Suprapubic skin (tissue), 4 donors: ENCODE measurements around the gene PLXNA2. TPM values are rescaled to one million over a fixed set of nuclear protein-coding genes. Genes with fewer than 3 reads are reported as not detected.

Source experiments
- DNase-seq, 2 donors: peaks; one replicate each; pipeline ENCODE4 v3.0.0-alpha.2; 2019; ENCODE audit warnings: low spot score in 2 of 2
- H3K27ac ChIP-seq: fragments of 200-600 bp; sonication (generic); one replicate; pipeline ENCODE4 v1.5.1; 2019
- H3K27me3 ChIP-seq: fragments of 200-600 bp; sonication (generic); one replicate; pipeline ENCODE4 v1.5.1; 2019
- H3K36me3 ChIP-seq: fragments of 200-600 bp; sonication (generic); one replicate; pipeline ENCODE4 v1.5.1; 2019
- H3K4me1 ChIP-seq: fragments of 200-600 bp; sonication (generic); one replicate; pipeline ENCODE4 v1.5.1; 2019
- H3K4me3 ChIP-seq: fragments of 200-600 bp; sonication (generic); one replicate; pipeline ENCODE4 v1.5.1; 2019; ENCODE audit warnings: mild to moderate bottlenecking
- H3K9me3 ChIP-seq: fragments of 200-600 bp; sonication (generic); one replicate; pipeline ENCODE4 v1.5.1; 2019
- CTCF ChIP-seq, 2 donors: fragments of 200-600 bp in 1 of 2; fragments of 450-650 bp in 1 of 2; sonication (generic) in 1 of 2; IDR thresholded peaks; one replicate each; pipeline ENCODE4 v1.5.1; 2016 to 2019; ENCODE audit warnings: antibody characterized with exemption in 2 of 2, mild to moderate bottlenecking in 1 of 2, moderate library complexity in 1 of 2
- EP300 ChIP-seq: sonication (generic); formaldehyde crosslinking; IDR thresholded peaks from one replicate; pipeline ENCODE4 v1.6.1; 2017; ENCODE audit warnings: antibody characterized with exemption
- POLR2A ChIP-seq, 2 donors: fragments of 450-650 bp; IDR thresholded peaks; one replicate each; pipeline ENCODE4 v1.6.1; 2017; ENCODE audit warnings: antibody characterized with exemption in 2 of 2, mild to moderate bottlenecking in 2 of 2, moderate library complexity in 2 of 2
- POLR2AphosphoS5 ChIP-seq, 3 donors: sonication (generic); formaldehyde crosslinking; IDR thresholded peaks; one replicate each; pipeline ENCODE4 v1.6.1; 2017; ENCODE audit warnings: antibody characterized with exemption in 3 of 3
- WGBS: methylation state at CpG from one replicate; pipeline ENCODE4 v1.1.5; 2018; 5-methylcytosine and 5-hydroxymethylcytosine counted together
- total RNA-seq, 4 donors: library from RNA; depleted of rRNA; stranded (reverse); fragments of >200 nt; gene quantifications; one replicate each; pipeline ENCODE4 v1.1.0, GENCODE V29; 2016

Gene PLXNA2
- total RNA-seq, 4 donors from 2014 or later: 35.3 to 53.9 (median 45.7) TPM

GRCh38 chr1:208135354-208135753, 108.8 kb downstream of the PLXNA2 start:
- TF ChIP-seq POLR2A (IDR thresholded peaks at IDR 0.05) (no peak), EP300 (no peak), POLR2AphosphoS5 (IDR thresholded peaks at IDR 0.05) (no peak), CTCF (IDR thresholded peaks at IDR 0.05) (no peak)
- Histone ChIP-seq H3K27me3 (no peaks in the 10 kb centered on the region), H3K9me3 (no peaks in the 10 kb centered on the region), H3K4me1 (peaks cover 31% of the 10 kb centered on the region), H3K27ac (no peak overlapping the region), H3K4me3 (no peak overlapping the region), H3K36me3 (no peaks in the 10 kb centered on the region)
- WGBS: 73% methylated on average over 2 of the region's 2 CpGs
- no peak for DNase-seq

DNA sequence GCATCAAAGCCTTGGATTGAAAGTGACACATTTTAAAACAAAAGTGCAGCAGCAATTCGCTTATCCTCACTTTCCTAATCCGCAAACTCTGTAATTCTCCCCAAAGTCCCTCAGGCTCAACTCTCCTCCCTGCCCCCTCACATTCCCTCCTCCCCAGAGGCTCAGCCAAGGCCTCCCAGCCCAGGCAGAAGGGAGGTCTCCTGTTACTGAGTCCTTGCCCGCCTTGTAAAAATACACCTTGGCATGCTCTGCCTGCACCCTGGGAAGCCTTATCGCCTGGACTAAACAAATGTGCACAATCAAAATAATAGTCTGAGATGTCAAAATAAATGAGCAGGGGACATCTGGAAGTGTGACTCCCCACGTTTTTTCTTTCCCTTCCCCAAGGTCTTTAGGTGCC, 109.7 kb downstream of the PLXNA2 start:
- peaks cover 31% of the 10 kb centered on the region for H3K4me1 ChIP-seq
- H3K36me3 ChIP-seq: no peaks in the 10 kb centered on the region
- H3K27ac ChIP-seq: no peak overlapping the region

GRCh38 chr1:208133355-208133754, 110.8 kb downstream of the PLXNA2 start:
- no peak overlapping the region for H3K27ac ChIP-seq
- WGBS: 93% methylated on average over 2 of the region's 2 CpGs
- H3K9me3 ChIP-seq: no peaks in the 10 kb centered on the region
- H3K4me1 ChIP-seq: peaks cover 31% of the 10 kb centered on the region
- no peak for DNase-seq
- H3K27me3 ChIP-seq: no peaks in the 10 kb centered on the region
- no peaks in the 10 kb centered on the region for H3K36me3 ChIP-seq
- no peak overlapping the region for H3K4me3 ChIP-seq
- no peak for TF ChIP-seq CTCF (IDR thresholded peaks at IDR 0.05)
- no peak for TF ChIP-seq EP300

More for the DNA sequence above, 109.7 kb downstream of the PLXNA2 start:
- no peak for DNase-seq
- H3K9me3 ChIP-seq: no peaks in the 10 kb centered on the region
- TF ChIP-seq EP300 (no peak), POLR2A (IDR thresholded peaks at IDR 0.05) (no peak)
- 85% methylated on average over 5 of the region's 5 CpGs for WGBS
- H3K27me3 ChIP-seq: no peaks in the 10 kb centered on the region
- H3K4me3 ChIP-seq: no peak overlapping the region

DNA sequence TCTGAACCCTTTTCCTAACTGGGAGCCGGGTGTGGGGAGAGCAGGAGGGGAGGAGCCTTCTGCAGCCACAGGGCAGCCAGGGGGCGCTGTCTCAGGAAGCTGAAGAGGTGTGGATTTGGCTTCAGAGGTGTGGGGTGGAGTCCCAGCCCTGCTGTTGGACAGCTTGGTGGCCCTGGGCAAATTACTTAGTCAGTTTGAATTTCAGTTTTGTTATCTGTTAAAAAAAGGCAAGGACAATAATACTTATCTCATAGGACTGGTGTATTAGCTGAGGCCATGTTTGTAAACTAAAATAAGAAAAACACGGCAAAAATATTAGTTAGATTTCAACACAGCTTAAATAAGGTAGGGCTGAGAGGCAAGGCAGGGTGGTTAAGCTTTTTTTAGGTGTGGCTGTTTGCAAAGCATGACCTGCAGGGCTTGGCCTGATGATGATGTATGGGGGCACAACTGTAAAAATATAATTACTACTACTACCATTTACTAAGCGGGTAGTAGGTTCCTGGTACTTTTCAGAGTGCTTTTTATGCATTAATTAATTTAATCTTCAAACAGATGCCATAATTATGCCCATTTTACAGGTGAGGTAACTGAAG, 111.8 kb downstream of the PLXNA2 start:
- Histone ChIP-seq H3K4me3 (no peak overlapping the region), H3K36me3 (no peaks in the 10 kb centered on the region), H3K4me1 (peaks cover 31% of the 10 kb centered on the region), H3K9me3 (no peaks in the 10 kb centered on the region), H3K27ac (no peak overlapping the region), H3K27me3 (no peaks in the 10 kb centered on the region)
- WGBS: 30% methylated on average over 4 of the region's 4 CpGs
- TF ChIP-seq CTCF (IDR thresholded peaks at IDR 0.05) (peak; percentile 71 to 88), POLR2A (IDR thresholded peaks at IDR 0.05) (no peak), POLR2AphosphoS5 (IDR thresholded peaks at IDR 0.05) (no peak)
- peak; percentile 84 to 85 for DNase-seq

- Histone ChIP-seq H3K4me1 (peaks cover 31% of the 10 kb centered on the region), H3K27ac (no peak overlapping the region), H3K4me3 (no peak overlapping the region), H3K9me3 (no peaks in the 10 kb centered on the region), H3K36me3 (no peaks in the 10 kb centered on the region), H3K27me3 (no peaks in the 10 kb centered on the region)
- 42% methylated on average over 11 of the region's 15 CpGs for WGBS
- TF ChIP-seq CTCF (IDR thresholded peaks at IDR 0.05) (no peak), POLR2AphosphoS5 (IDR thresholded peaks at IDR 0.05) (no peak), POLR2A (IDR thresholded peaks at IDR 0.05) (no peak), EP300 (no peak)
- no peak for DNase-seq
Observed at GRCh38 chr1:208131621-208132286, 112.4 kb downstream of the PLXNA2 start.
